H1 (cell line): ENCODE data around the gene UGGT2. TPM values are rescaled to one million over a fixed set of nuclear protein-coding genes. Genes with fewer than 3 reads are reported as not detected.

Experiments
- SRF ChIP-seq: IDR thresholded peaks from 2 replicates; pipeline ENCODE4 v1.6.1; 2011; ENCODE audit warnings: mild to moderate bottlenecking, low read depth, low read length, moderate library complexity
- SUZ12 ChIP-seq: fragments of 200-600 bp; sonication (generic); IDR thresholded peaks from 2 replicates; pipeline ENCODE4 v1.6.1; 2012; ENCODE audit warnings: mild to moderate bottlenecking, inconsistent platforms, low read length, moderate library complexity, mixed read lengths
- polyA plus RNA-seq, 7 experiments: library from polyadenylated mRNA; depleted of rRNA in 3 of 7; stranded (reverse) in 5 of 7; unstranded in 2 of 7; fragments of >200 nt in 5 of 7; fragments of 200-250 nt in 2 of 7; gene quantifications; 1 replicate in 5 of 7; 2 replicates in 1 of 7; 4 replicates in 1 of 7; pipeline versions ENCODE4 v1.2.1 to v1.2.3, GENCODE V29; 2011 to 2013; ENCODE audit warnings: missing spikeins in 2 of 7, mixed read lengths in 2 of 7
- total RNA-seq: library from RNA; stranded (reverse); fragmentation: NEBNext Ultra II Directional; extraction: Animal tissue kit (Norgen Biotek cat#: 25700); gene quantifications from 2 replicates; pipeline ENCODE4 v1.2.1, GENCODE V29; 2021

Gene UGGT2
- total and polyA plus RNA-seq, 2 of the 8 experiments (the other 6 are each of a cell fraction or from before 2014, with no cell fraction given): 5.9 to 25.1 TPM

DNA sequence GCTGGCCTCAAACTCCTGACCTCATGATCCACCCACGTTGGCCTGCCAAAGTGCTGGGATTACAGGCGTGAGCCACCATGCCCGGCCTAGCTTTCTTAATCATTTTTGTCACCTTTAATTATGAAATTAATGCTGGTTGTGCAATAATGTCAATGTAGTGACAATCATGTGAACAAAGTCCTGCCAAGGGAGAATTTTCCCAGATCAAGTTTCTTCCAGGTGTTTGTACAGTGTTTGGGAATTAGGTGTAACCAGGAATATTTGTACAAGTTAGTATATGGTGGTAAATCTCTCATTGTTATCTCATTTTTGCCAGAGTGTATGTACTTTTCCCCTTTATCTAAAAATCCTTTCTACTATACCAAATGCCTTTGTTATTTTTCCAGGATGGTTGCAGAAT is 171.1 kb downstream of the UGGT2 start (continued):
- TF ChIP-seq SRF (no peak), SUZ12 (no peak)
